Endothelial cell of coronary artery (primary cell): Measurements from ENCODE around the gene KCNAB2. TPM values are rescaled to one million over a fixed set of nuclear protein-coding genes. Genes with fewer than 3 reads are reported as not detected.

ENCODE experiments used
- total RNA-seq: library from RNA; depleted of rRNA; stranded (reverse); fragments of >200 nt; gene quantifications from 2 replicates; pipeline ENCODE4 v1.2.3, GENCODE V29; 2014

KCNAB2 gene
- total RNA-seq, result 2.2 and 2.5 TPM in 2 replicates

GRCh38 chr1:6045561-6045960 is at the start of gene KCNAB2:
Gene KCNAB2 (plus strand): TSS chr1:6045888. CDS start chr1:6051537, 5,649 bp downstream.

Other genes with a start within 250 kb of the KCNAB2 start
- 5.0 and 7.8 TPM in 2 replicates for gene NPHP4, start 53.5 kb upstream of the KCNAB2 start, total RNA-seq
- under 0.01 and 0.19 TPM in 2 replicates for gene CHD5, start 134.4 kb downstream of the KCNAB2 start, total RNA-seq
- gene RPL22, start 153.7 kb downstream of the KCNAB2 start, total RNA-seq, result 194 and 198 TPM in 2 replicates
- 3.3 and 16.1 TPM in 2 replicates for gene RNF207, start 160.2 kb downstream of the KCNAB2 start, total RNA-seq
- gene ICMT, start 190.1 kb downstream of the KCNAB2 start, total RNA-seq, result 64.3 and 68.8 TPM in 2 replicates
- not detected in 2 replicates for gene HES3, start 198.3 kb downstream of the KCNAB2 start, total RNA-seq
- 1.3 and 2.5 TPM in 2 replicates for gene GPR153, start 215.2 kb downstream of the KCNAB2 start, total RNA-seq